Measurements from ENCODE around the gene WNK2.

GRCh38 chr9:93212409-93212808 lies 28.5 kb downstream of the WNK2 start:
- TF ChIP-seq CTCF (IDR thresholded peaks at IDR 0.05; ENCODE audit: insufficient read depth, low read length, poor library complexity, severe bottlenecking), result no peak
- no peak for TF ChIP-seq EZH2phosphoT487 (conservative IDR thresholded peaks at IDR 0.05; ENCODE audit: low read length)
